Chondrocyte (in vitro differentiated cells): ENCODE data around the gene DPYSL3. TPM values are rescaled to one million over a fixed set of nuclear protein-coding genes. Genes with fewer than 3 reads are reported as not detected.

Experiments used
- DNase-seq: peaks from one replicate; pipeline ENCODE4 v3.0.0; 2021; ENCODE audit warnings: mixed read lengths, low spot score
- H3K27ac Mint-ChIP-seq: one replicate; pipeline ENCODE4 v1.8.0; 2021; ENCODE audit warnings: mild to moderate bottlenecking, moderate library complexity, mixed read lengths; ENCODE audit not compliant: unreplicated experiment
- H3K27me3 Mint-ChIP-seq: 2 replicates; pipeline ENCODE4 v1.8.0; 2021; ENCODE audit warnings: low read depth, mixed read lengths
- H3K36me3 Mint-ChIP-seq: 2 replicates; pipeline ENCODE4 v1.8.0; 2021; ENCODE audit warnings: low read depth, mixed read lengths
- H3K4me1 Mint-ChIP-seq: 2 replicates; pipeline ENCODE4 v1.8.0; 2021; ENCODE audit warnings: low read depth, mild to moderate bottlenecking, mixed read lengths
- H3K4me3 Mint-ChIP-seq: one replicate; pipeline ENCODE4 v1.8.0; 2021; ENCODE audit warnings: mild to moderate bottlenecking, moderate library complexity, mixed read lengths; ENCODE audit not compliant: unreplicated experiment
- H3K9me3 Mint-ChIP-seq: 2 replicates; pipeline ENCODE4 v1.8.0; 2021; ENCODE audit warnings: low read depth, mixed read lengths
- CTCF ChIP-seq: fragments of 200-600 bp; sonication (generic); IDR thresholded peaks from 2 replicates; pipeline ENCODE4 v1.5.0; 2021; ENCODE audit warnings: antibody characterized with exemption, mild to moderate bottlenecking, moderate library complexity
- total RNA-seq: library from RNA; stranded (reverse); gene quantifications from 3 replicates; pipeline ENCODE4 v1.2.1, GENCODE V29; 2021

DPYSL3 gene
- total RNA-seq, 1 donor from 2014 or later = 60.4 TPM

DNA sequence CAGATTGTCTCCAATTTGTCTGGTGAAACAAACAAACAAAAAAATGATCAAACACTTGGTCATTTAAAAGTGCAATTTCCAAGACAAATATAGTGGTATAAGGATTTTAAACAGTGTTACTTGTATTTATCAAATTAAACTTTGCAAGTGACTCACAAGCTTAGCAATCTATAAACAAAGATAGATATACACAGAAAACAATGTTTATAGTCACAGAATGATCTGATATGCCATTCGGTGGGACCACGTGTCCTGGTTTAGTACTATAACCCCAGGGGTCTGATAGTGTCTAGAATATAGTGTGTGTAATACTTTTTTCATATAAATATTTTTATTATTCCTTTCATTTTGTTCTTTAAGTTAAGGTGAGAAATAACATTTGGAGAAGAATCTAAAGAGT is 91.3 kb downstream of the DPYSL3 start:
- peaks cover 19% of the 10 kb centered on the region for H3K36me3 Mint-ChIP-seq
- peaks cover 8% of the 10 kb centered on the region for H3K9me3 Mint-ChIP-seq
- no peak for TF ChIP-seq CTCF
- H3K4me3 Mint-ChIP-seq = no peak overlapping the region
- DNase-seq = no peak
- peaks cover 37% of the 10 kb centered on the region for H3K4me1 Mint-ChIP-seq
- no peak overlapping the region for H3K27ac Mint-ChIP-seq
- no peaks in the 10 kb centered on the region for H3K27me3 Mint-ChIP-seq

DNA sequence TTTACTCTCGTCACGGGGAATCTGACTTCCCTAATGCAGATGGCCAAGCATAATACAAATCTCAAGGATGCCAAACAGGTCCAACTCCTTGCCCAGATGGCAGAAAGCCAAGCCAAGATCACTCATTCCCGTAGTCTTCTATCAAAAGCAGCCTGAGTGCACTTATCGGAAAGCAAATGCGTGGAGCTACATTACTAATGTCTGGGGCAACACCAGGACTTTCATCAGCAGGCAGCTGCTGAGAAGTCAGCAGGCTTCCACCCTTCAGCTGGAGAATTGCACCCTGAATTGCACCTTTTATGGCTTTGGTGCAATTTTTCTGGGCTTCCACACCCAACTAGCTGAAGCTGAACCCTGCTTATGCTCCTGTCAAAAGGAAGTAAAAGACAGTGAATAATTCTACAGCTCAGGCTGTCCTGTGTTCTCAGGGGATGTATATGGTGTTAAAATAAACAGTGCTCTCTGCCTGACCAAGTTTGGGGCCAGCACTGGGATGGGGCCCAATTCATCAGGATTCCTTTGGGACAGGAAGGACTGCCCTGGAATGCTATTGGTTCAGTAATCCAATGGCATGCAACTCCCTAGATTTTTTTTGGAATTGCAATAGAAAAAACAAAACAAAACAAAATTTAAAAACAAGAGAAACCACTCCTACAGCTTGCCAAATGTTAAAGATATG is 92.6 kb downstream of the DPYSL3 start:
- Mint-ChIP-seq H3K27ac (peak overlapping the region; percentile 69), H3K9me3 (peaks cover 6% of the 10 kb centered on the region), H3K27me3 (no peaks in the 10 kb centered on the region), H3K36me3 (peaks cover 21% of the 10 kb centered on the region), H3K4me1 (peaks cover 50% of the 10 kb centered on the region), H3K4me3 (no peak overlapping the region)
- no peak for TF ChIP-seq CTCF
- no peak for DNase-seq

DNA sequence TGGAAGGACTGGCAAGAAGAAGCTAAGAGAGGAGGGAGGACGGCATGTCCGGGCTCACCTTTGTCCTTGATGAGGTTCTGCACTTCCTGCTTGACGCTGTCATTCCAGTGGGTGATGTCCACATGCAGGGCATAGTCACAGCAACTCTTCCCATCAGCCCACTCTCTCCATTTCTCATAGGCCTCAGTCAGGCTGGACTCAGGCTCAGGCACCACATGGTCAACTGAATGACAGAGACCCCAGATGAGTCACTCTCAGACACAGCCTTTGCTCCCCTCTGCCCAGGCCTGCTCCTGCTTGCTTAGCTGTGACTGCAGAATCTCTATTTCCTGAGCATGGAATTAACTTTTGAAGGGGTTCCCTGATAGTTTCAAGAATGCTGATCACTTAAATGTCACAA is 94.2 kb downstream of the DPYSL3 start:
- no peak overlapping the region for H3K4me3 Mint-ChIP-seq
- peaks cover 67% of the 10 kb centered on the region for H3K4me1 Mint-ChIP-seq
- TF ChIP-seq CTCF = no peak
- H3K9me3 Mint-ChIP-seq = no peaks in the 10 kb centered on the region
- peaks cover 22% of the 10 kb centered on the region for H3K36me3 Mint-ChIP-seq
- no peak overlapping the region for H3K27ac Mint-ChIP-seq
- DNase-seq = no peak
- no peaks in the 10 kb centered on the region for H3K27me3 Mint-ChIP-seq

DNA sequence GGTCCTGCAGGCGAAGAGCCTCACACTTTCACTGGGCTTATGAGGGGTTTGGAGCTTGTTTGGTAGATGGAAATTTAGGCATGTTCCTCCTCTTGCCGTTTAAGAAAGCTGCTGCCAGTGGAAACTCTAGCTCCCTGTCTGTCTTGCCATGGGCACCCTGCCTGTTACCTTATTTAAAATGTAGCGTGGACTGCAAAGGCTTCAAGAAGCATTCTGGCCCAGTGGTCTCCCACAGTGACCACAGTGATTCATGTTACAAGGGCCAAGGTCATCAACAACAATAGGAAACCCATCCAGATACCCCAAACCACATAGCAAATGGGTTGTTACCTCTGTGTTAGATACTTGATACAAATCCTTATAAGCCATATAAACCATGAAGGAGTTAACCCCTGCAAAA is 96.6 kb downstream of the DPYSL3 start:
- H3K4me1 Mint-ChIP-seq = peaks cover 70% of the 10 kb centered on the region
- H3K27me3 Mint-ChIP-seq = no peaks in the 10 kb centered on the region

DNA sequence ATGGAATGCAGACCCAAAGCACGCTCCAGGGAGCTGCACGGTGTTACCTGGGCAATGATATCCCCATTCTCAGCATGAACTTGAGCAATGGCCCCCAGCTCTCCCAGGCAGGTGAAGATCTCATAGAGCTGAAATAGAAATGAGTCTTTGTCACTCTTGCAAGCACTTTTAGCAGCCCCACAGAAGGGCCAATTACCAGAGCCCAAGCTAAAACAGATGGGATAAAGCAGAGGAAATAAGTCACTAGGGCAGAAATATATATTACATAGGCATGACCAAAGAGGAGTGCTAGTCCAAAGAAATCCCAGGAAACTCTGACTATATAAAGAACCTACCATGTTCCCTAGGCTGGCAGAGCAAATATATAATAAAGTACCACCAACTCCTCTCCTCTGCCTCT is 97.3 kb downstream of the DPYSL3 start:
- Mint-ChIP-seq H3K9me3 (no peaks in the 10 kb centered on the region), H3K4me3 (no peak overlapping the region), H3K36me3 (peaks cover 16% of the 10 kb centered on the region), H3K4me1 (peaks cover 70% of the 10 kb centered on the region), H3K27ac (peak overlapping the region; percentile 9), H3K27me3 (no peaks in the 10 kb centered on the region)
- DNase-seq = no peak
- TF ChIP-seq CTCF = no peak

More for the DNA sequence above, 96.6 kb downstream of the DPYSL3 start:
- no peak for TF ChIP-seq CTCF
- DNase-seq = no peak
- Mint-ChIP-seq H3K27ac (peak overlapping the region; percentile 18), H3K36me3 (peaks cover 19% of the 10 kb centered on the region), H3K9me3 (no peaks in the 10 kb centered on the region), H3K4me3 (no peak overlapping the region)
